OCI-LY3 (cell line): Measurements from ENCODE around the gene LIX1L.

Experiments used
- H2AFZ ChIP-seq: fragments of 200-600, 300-600 bp; shearing (Covaris generic); 2 replicates; pipeline ENCODE4 v1.6.0; 2014; ENCODE audit warnings: antibody characterized with exemption, low read depth, low read length
- H3K27ac ChIP-seq: fragments of 200-600, 300-600 bp; sonication (generic); 2 replicates; pipeline ENCODE4 v1.5.1; 2014; ENCODE audit warnings: mild to moderate bottlenecking, low read length, moderate library complexity, mixed read lengths
- H3K27me3 ChIP-seq: fragments of 200-600, 300-600 bp; sonication (generic); 2 replicates; pipeline ENCODE4 v1.6.1; 2014; ENCODE audit warnings: low read depth, low read length, mixed read lengths
- H3K36me3 ChIP-seq: fragments of 200-600, 300-600 bp; sonication (generic); replicated peaks from 2 replicates; pipeline ENCODE3; 2014; ENCODE audit warnings: low read depth, low read length, mixed read lengths
- H3K4me1 ChIP-seq: fragments of 300-600, 200-600 bp; sonication (generic); 2 replicates; pipeline ENCODE4 v1.6.1; 2014; ENCODE audit warnings: low read length, mixed read lengths
- H3K4me2 ChIP-seq: fragments of 200-600, 300-600 bp; sonication (generic); 2 replicates; pipeline ENCODE4 v1.6.1; 2014; ENCODE audit warnings: low read length, mixed read lengths
- H3K4me3 ChIP-seq: fragments of 300-600, 200-600 bp; sonication (generic); 2 replicates; pipeline ENCODE4 v1.5.1; 2014; ENCODE audit warnings: antibody characterized with exemption, mild to moderate bottlenecking, low read length, moderate library complexity
- H3K79me2 ChIP-seq: fragments of 300-600, 200-600 bp; shearing (Covaris generic); 2 replicates; pipeline ENCODE4 v1.6.1; 2014; ENCODE audit warnings: mild to moderate bottlenecking, low read length, mixed read lengths
- H3K9ac ChIP-seq: fragments of 300-600, 200-600 bp; shearing (Covaris generic); 2 replicates; pipeline ENCODE4 v1.6.0; 2014; ENCODE audit warnings: mild to moderate bottlenecking, low read length, moderate library complexity
- H3K9me3 ChIP-seq: fragments of 200-600, 300-600 bp; shearing (Covaris generic); 2 replicates; pipeline ENCODE4 v1.6.1; 2014; ENCODE audit warnings: low read length, mixed read lengths; ENCODE audit not compliant: insufficient read depth
- H4K20me1 ChIP-seq: fragments of 200-600, 300-600 bp; sonication (generic); 2 replicates; pipeline ENCODE4 v1.6.1; 2016; ENCODE audit warnings: low read length, mixed read lengths; ENCODE audit not compliant: insufficient read depth
- EZH2phosphoT487 ChIP-seq: fragments of 200-600 bp; shearing (Covaris generic); IDR thresholded peaks from 2 replicates; pipeline ENCODE4 v1.6.1; 2018; ENCODE audit warnings: antibody characterized with exemption, mixed run types, low read depth
- TF ChIP-seq, protein P1 (sequence below): fragments of 200-600, 300-600 bp; sonication (generic); IDR thresholded peaks from 2 replicates; pipeline ENCODE4 v1.5.1; 2014; ENCODE audit warnings: antibody characterized with exemption, low read length, low read depth

Gene LIX1L

DNA sequence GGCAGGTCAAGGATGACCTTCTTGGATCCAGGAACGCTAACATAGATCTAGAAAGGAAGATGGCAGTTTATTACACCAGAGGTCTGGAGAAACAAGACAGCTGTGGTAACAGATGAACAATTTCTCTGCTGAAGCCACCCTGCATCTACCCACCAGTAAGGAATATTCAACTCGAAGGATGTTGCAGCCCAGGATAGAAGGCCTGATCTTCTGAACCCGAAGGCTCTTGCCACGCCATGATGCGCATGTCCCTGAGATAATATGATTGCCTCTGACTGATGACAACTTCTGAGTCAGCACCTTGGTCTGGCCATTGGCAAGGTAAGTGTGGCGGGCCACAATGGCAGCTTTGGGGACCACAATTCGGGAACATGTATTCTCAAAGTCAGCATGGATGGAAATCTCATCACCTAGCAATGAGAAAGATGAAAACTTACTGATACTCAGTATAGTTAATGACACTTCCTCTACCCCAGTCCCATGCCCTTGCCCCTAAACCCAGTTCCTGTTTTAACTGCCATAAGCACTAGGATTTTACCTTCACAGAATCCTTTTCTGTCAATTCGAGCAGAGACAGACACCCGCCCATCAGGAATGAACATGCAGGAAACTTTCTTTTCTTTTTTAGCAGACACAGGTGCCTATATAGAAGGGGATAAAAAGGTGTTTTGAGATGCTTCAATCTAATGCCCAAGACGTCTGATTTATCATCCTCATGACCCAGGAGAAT is 36.7 kb upstream of the LIX1L start:
- H3K4me3 ChIP-seq: peak overlapping the region; percentile 90
- peaks cover 21% of the 10 kb centered on the region for H3K79me2 ChIP-seq

DNA sequence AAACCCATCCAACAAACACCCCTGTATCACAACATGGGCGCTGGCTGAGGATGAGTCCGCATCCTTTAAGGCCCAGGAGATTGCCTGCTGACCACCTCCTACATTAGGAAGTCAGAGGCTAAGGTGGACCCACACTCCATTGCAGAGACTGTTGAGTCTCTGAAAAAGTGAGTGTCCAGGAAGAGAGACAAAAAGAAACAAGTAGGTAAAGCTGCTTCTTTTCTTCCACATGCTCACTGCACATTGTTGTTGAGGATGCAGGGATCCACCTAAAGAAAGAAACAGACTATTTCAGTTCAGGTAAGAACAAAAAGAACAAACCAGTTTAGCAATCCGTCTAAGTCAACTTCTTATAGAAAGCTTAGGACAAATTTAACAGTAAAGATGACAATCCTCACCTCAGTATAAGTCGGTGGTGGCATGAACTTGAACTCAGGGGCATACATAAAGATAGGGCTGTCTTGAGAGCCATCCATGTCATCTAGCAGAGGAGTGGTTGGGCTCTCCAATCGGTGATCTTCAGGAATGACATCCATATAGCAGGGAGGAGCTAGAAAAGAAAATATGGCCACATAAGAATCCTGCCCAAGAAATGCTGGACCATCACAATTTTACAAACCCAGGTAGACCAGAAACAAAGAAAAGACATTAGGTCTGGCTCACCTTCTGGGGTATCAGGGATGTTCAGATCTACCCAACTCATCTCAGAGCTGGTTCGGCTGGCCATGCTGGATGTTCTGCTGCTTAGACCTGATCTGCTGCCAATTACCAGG is 36.0 kb upstream of the LIX1L start:
- Histone ChIP-seq H4K20me1 (peaks cover 41% of the 10 kb centered on the region), H3K4me2 (peak overlapping the region; percentile 90), H3K4me1 (peaks cover 22% of the 10 kb centered on the region), H3K36me3 (peaks cover 46% of the 10 kb centered on the region), H3K4me3 (peak overlapping the region; percentile 90; the same call in 1 of the 2 replicates), H3K27me3 (no peaks in the 10 kb centered on the region), H3K79me2 (peaks cover 21% of the 10 kb centered on the region), H3K9ac (no peak overlapping the region), H3K9me3 (no peaks in the 10 kb centered on the region), H2AFZ (no peak overlapping the region), H3K27ac (no peak overlapping the region)
- TF ChIP-seq, protein P1, sequence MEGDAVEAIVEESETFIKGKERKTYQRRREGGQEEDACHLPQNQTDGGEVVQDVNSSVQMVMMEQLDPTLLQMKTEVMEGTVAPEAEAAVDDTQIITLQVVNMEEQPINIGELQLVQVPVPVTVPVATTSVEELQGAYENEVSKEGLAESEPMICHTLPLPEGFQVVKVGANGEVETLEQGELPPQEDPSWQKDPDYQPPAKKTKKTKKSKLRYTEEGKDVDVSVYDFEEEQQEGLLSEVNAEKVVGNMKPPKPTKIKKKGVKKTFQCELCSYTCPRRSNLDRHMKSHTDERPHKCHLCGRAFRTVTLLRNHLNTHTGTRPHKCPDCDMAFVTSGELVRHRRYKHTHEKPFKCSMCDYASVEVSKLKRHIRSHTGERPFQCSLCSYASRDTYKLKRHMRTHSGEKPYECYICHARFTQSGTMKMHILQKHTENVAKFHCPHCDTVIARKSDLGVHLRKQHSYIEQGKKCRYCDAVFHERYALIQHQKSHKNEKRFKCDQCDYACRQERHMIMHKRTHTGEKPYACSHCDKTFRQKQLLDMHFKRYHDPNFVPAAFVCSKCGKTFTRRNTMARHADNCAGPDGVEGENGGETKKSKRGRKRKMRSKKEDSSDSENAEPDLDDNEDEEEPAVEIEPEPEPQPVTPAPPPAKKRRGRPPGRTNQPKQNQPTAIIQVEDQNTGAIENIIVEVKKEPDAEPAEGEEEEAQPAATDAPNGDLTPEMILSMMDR: no peak
- TF ChIP-seq EZH2phosphoT487: no peak

More for the DNA sequence above, 36.7 kb upstream of the LIX1L start:
- Histone ChIP-seq H3K27me3 (no peaks in the 10 kb centered on the region), H3K27ac (no peak overlapping the region), H3K9me3 (no peaks in the 10 kb centered on the region), H3K4me2 (peak overlapping the region; percentile 90), H3K9ac (peak overlapping the region; percentile 98; the same call in 1 of the 2 replicates), H3K36me3 (peaks cover 46% of the 10 kb centered on the region), H4K20me1 (peaks cover 41% of the 10 kb centered on the region), H2AFZ (no peak overlapping the region), H3K4me1 (peaks cover 22% of the 10 kb centered on the region)
- TF ChIP-seq, protein P1: no peak
- no peak for TF ChIP-seq EZH2phosphoT487

DNA sequence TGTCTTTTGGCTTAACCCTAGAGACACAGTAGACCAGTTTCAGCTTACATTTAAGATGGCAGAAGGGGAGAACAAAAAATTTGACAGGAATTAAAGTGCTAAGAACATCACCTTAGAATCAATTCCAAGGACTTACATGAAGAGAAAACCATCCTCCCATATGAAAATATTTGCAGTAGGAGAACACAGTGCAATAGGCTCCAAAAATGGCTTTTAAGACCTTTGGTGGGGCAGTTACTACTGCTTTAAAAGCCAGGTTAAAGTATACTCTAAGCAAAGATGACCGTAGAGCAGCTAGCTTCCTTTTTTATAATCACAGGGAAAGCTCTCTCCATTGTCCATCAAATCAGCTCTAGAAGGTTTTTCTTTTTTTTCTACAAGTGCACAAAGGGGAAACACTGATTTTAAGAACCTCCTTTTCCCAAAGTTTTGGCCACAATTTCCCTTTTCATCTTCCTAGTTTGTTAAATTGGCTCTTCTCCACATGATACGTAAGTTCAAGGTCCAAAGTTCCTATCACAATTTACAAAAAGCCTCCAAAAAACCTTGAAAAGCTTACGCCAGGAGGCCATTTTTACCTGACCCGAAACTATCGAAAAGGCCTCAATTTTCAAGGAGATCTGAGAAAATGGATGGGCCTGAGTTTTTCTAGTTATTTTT is 35.3 kb upstream of the LIX1L start:
- peaks cover 41% of the 10 kb centered on the region for H4K20me1 ChIP-seq
- H3K9me3 ChIP-seq: no peaks in the 10 kb centered on the region
- H3K27ac ChIP-seq: no peak overlapping the region
- no peak overlapping the region for H3K4me2 ChIP-seq
- H3K9ac ChIP-seq: no peak overlapping the region
- H3K36me3 ChIP-seq: peaks cover 46% of the 10 kb centered on the region
- peaks cover 29% of the 10 kb centered on the region for H3K4me1 ChIP-seq
- TF ChIP-seq, protein P1: no peak
- TF ChIP-seq EZH2phosphoT487: no peak
- H2AFZ ChIP-seq: no peak overlapping the region
- H3K79me2 ChIP-seq: peaks cover 21% of the 10 kb centered on the region
- no peaks in the 10 kb centered on the region for H3K27me3 ChIP-seq
- H3K4me3 ChIP-seq: no peak overlapping the region

DNA sequence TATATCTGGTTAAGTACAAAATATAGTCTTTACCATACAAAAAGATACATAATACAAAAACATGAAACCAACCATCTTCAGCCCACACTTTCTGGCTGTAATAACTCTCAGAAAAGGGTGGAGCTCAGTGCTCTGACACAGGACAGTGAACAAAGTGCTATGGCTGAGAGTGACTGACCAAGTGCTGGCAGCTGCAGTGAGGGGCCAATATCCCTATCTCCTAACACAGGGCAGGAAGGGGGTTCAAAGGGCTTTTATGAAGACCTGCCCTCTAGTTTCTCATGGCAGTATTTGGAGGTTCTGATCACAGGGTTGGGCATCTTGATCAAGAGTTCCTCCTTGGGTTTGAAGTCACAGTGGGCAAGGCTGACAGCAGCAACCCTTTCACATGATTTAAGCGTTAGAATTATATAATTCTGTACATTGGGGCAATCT is 34.7 kb upstream of the LIX1L start:
- no peak overlapping the region for H3K27ac ChIP-seq
- H3K9ac ChIP-seq: no peak overlapping the region
- no peak overlapping the region for H2AFZ ChIP-seq
- peaks cover 46% of the 10 kb centered on the region for H3K36me3 ChIP-seq
- no peaks in the 10 kb centered on the region for H3K9me3 ChIP-seq
- H3K4me2 ChIP-seq: no peak overlapping the region
- TF ChIP-seq, protein P1: no peak
- no peak for TF ChIP-seq EZH2phosphoT487
- H3K4me3 ChIP-seq: no peak overlapping the region
- H3K27me3 ChIP-seq: no peaks in the 10 kb centered on the region
- H3K4me1 ChIP-seq: peaks cover 27% of the 10 kb centered on the region
- H3K79me2 ChIP-seq: peaks cover 21% of the 10 kb centered on the region
- peaks cover 41% of the 10 kb centered on the region for H4K20me1 ChIP-seq
